CD14-positive monocyte (primary cell): ENCODE measurements around the gene BRD3OS. TPM values are rescaled to one million over a fixed set of nuclear protein-coding genes. Genes with fewer than 3 reads are reported as not detected.

Experiments used
- DNase-seq, 3 donors: peaks; one replicate each; pipeline ENCODE4 v3.0.0-alpha.2; 2011 to 2022
- H2AFZ ChIP-seq: 2 replicates; pipeline ENCODE4 v1.6.0; 2012; ENCODE audit warnings: mild to moderate bottlenecking, low read depth, low read length, inconsistent platforms; ENCODE audit not compliant: insufficient read depth, poor library complexity, severe bottlenecking
- H3K27ac ChIP-seq, 2 donors: 1 replicate in 1 of 2; 2 replicates in 1 of 2; pipeline ENCODE4 v1.5.1; 2012 to 2013; ENCODE audit warnings: low read length in 2 of 2, control low read depth in 1 of 2, inconsistent platforms in 1 of 2, low read depth in 1 of 2, mild to moderate bottlenecking in 1 of 2
- H3K27me3 ChIP-seq, 2 donors: one replicate each; pipeline versions ENCODE4 v1.6.0 to v1.6.1; 2011 to 2013; ENCODE audit warnings: low read length in 2 of 2; ENCODE audit not compliant: control insufficient read depth in 2 of 2, insufficient read depth in 2 of 2
- H3K36me3 ChIP-seq, 2 donors: replicated peaks in 1 of 2; 1 replicate in 1 of 2; 2 replicates in 1 of 2; pipeline versions ENCODE4 v1.5.1 to v1.6.1; 2012 to 2013; ENCODE audit warnings: low read length in 2 of 2, control low read depth in 1 of 2, inconsistent platforms in 1 of 2, mild to moderate bottlenecking in 1 of 2; ENCODE audit not compliant: insufficient read depth in 2 of 2, control insufficient read depth in 1 of 2
- H3K4me1 ChIP-seq, 2 donors: 1 replicate in 1 of 2; 2 replicates in 1 of 2; pipeline versions ENCODE4 v1.5.1 to v1.6.1; 2012 to 2013; ENCODE audit warnings: low read length in 2 of 2, control low read depth in 1 of 2, inconsistent platforms in 1 of 2, mild to moderate bottlenecking in 1 of 2, moderate library complexity in 1 of 2; ENCODE audit not compliant: insufficient read depth in 2 of 2, control insufficient read depth in 1 of 2
- H3K4me2 ChIP-seq: replicated peaks from 2 replicates; pipeline ENCODE3; 2012; ENCODE audit warnings: low read length, moderate library complexity, mild to moderate bottlenecking; ENCODE audit not compliant: poor library complexity, severe bottlenecking; ENCODE audit errors: extremely low read depth
- H3K4me3 ChIP-seq, 3 experiments: fragments of 200-600 bp in 1 of 3; sonication (generic) in 1 of 3; replicated peaks in 1 of 3; 1 replicate in 2 of 3; 2 replicates in 1 of 3; pipeline ENCODE4 v1.5.1; 2011 to 2013; ENCODE audit warnings: low read length in 3 of 3, mild to moderate bottlenecking in 3 of 3, control low read depth in 2 of 3, low read depth in 2 of 3, inconsistent platforms in 1 of 3, moderate library complexity in 1 of 3
- H3K79me2 ChIP-seq: 2 replicates; pipeline ENCODE4 v1.6.0; 2012; ENCODE audit warnings: mild to moderate bottlenecking, control low read depth, inconsistent platforms, low read length, moderate library complexity; ENCODE audit not compliant: insufficient read depth
- H3K9ac ChIP-seq: 2 replicates; pipeline ENCODE4 v1.6.0; 2017; ENCODE audit warnings: low read length, mild to moderate bottlenecking; ENCODE audit not compliant: insufficient read depth, poor library complexity, severe bottlenecking
- H3K9me3 ChIP-seq, 2 donors: replicated peaks in 1 of 2; 1 replicate in 1 of 2; 2 replicates in 1 of 2; pipeline versions ENCODE4 v1.5.1 to v1.6.1; 2012 to 2013; ENCODE audit warnings: low read length in 2 of 2, control low read depth in 1 of 2; ENCODE audit not compliant: control insufficient read depth in 1 of 2, insufficient read depth in 1 of 2
- H4K20me1 ChIP-seq: 2 replicates; pipeline ENCODE4 v1.6.0; 2012; ENCODE audit warnings: mild to moderate bottlenecking, low read length, control low read depth, moderate library complexity; ENCODE audit not compliant: insufficient read depth
- H3K27ac Mint-ChIP-seq, 7 donors: one replicate each; pipeline ENCODE4 v1.8.0; 2020; ENCODE audit warnings: mild to moderate bottlenecking in 7 of 7, mixed read lengths in 7 of 7, moderate library complexity in 6 of 7, inconsistent platforms in 2 of 7
- H3K27me3 Mint-ChIP-seq, 3 donors: one replicate each; pipeline ENCODE4 v1.8.0; 2021 to 2022; ENCODE audit warnings: low read depth in 3 of 3, mild to moderate bottlenecking in 3 of 3, mixed read lengths in 3 of 3, moderate library complexity in 3 of 3, inconsistent platforms in 1 of 3
- H3K36me3 Mint-ChIP-seq, 2 donors: one replicate each; pipeline ENCODE4 v1.8.0; 2020; ENCODE audit warnings: mixed read lengths in 2 of 2, inconsistent platforms in 1 of 2, mild to moderate bottlenecking in 1 of 2
- H3K4me1 Mint-ChIP-seq: one replicate; pipeline ENCODE4 v1.8.0; 2020; ENCODE audit warnings: mild to moderate bottlenecking, mixed read lengths
- H3K4me3 Mint-ChIP-seq, 2 donors: one replicate each; pipeline ENCODE4 v1.8.0; 2020; ENCODE audit warnings: mild to moderate bottlenecking in 2 of 2, mixed read lengths in 2 of 2, moderate library complexity in 1 of 2
- H3K9me3 Mint-ChIP-seq, 7 donors: one replicate each; pipeline ENCODE4 v1.8.0; 2020 to 2022; ENCODE audit warnings: mixed read lengths in 7 of 7, mild to moderate bottlenecking in 6 of 7, moderate library complexity in 6 of 7, inconsistent platforms in 2 of 7
- WGBS: methylation state at CpG from one replicate; pipeline ENCODE4 v1.1.5; 2013; ENCODE audit warnings: missing lambda C conversion rate; ENCODE audit not compliant: insufficient coverage; 5-methylcytosine and 5-hydroxymethylcytosine counted together
- intact Hi-C, 2 donors: fragments of 100-400 bp; cut with micrococcal nuclease; formaldehyde crosslinking; loops; one replicate each; pipeline versions ENCODE4 v1.15.0 to v1.15.1; 2023
- polyA plus RNA-seq, 3 donors: library from polyadenylated mRNA; depleted of rRNA in 1 of 3; unstranded in 2 of 3; stranded (reverse) in 1 of 3; fragments of 300-500 nt in 2 of 3; fragments of >200 nt in 1 of 3; fragmentation: Illumina TruSeq in 2 of 3; gene quantifications; 1 replicate in 2 of 3; 2 replicates in 1 of 3; pipeline ENCODE4 v1.2.3, GENCODE V29; 2012 to 2021
- TF ChIP-seq, protein P1 (sequence below): fragments of 200-600 bp; IDR thresholded peaks from one replicate; pipeline ENCODE4 v1.8.0; 2022; ENCODE audit warnings: antibody characterized with exemption, mild to moderate bottlenecking

Gene BRD3OS
- polyA plus RNA-seq, 3 donors: 2.9 to 6.8 (median 6.6) TPM

DNA sequence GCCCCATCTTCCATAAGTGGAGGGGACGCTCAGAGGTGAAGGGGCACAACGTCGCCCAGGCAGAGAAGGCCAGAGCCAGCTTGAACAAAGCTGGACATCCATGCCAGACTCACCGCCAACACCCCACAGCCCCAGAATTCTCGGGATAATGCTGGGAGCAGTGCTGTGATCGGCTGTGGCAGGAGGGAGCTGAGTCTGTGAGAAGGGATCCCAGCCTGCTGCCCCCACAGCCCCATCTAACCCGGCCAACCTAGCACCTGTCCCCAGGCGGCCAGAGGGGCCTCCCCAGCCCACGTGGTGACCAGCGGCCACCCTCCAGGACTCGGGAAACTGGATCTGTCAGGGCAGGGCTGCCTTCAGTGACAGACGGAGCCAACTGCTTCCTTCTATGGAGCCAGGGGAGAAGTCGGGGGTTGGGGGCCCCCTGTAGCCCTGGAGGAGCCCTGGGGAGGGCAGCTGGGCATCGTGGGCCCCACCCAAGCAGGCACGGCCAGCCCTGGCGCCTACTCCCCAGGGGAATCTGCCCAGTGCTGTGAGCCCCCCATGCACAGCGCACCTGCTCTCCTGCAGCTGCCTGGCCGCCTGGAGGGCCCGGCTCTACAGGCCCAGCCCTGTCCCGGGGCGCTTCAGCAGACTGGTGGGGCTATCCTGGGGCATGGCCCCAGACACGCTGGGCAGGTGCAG lies 36.5 kb downstream of the BRD3OS start:
- Histone ChIP-seq H3K79me2 (peaks cover 93% of the 10 kb centered on the region), H2AFZ (no peak overlapping the region), H3K4me2 (no peak overlapping the region), H3K4me3 (no peak overlapping the region), H4K20me1 (peaks cover 100% of the 10 kb centered on the region), H3K27me3 (no peaks in the 10 kb centered on the region), H3K9me3 (no peaks in the 10 kb centered on the region), H3K9ac (peak overlapping the region; percentile 1), H3K27ac (no peak overlapping the region), H3K36me3 (peaks cover 0 to 6% of the 10 kb centered on the region in 2 donors), H3K4me1 (peaks cover 83 to 91% of the 10 kb centered on the region in 2 donors)
- intact Hi-C loops: loop anchor here (10.0 kb wide), 2 partner anchors 263 to 863 kb away; partner anchors contain the start of gene RXRA (in 1 of the 2)
- H3K9me3 Mint-ChIP-seq: no peaks in the 10 kb centered on the region
- peak in 1 of 3 donors; percentile 2 for DNase-seq
- TF ChIP-seq, protein P1, sequence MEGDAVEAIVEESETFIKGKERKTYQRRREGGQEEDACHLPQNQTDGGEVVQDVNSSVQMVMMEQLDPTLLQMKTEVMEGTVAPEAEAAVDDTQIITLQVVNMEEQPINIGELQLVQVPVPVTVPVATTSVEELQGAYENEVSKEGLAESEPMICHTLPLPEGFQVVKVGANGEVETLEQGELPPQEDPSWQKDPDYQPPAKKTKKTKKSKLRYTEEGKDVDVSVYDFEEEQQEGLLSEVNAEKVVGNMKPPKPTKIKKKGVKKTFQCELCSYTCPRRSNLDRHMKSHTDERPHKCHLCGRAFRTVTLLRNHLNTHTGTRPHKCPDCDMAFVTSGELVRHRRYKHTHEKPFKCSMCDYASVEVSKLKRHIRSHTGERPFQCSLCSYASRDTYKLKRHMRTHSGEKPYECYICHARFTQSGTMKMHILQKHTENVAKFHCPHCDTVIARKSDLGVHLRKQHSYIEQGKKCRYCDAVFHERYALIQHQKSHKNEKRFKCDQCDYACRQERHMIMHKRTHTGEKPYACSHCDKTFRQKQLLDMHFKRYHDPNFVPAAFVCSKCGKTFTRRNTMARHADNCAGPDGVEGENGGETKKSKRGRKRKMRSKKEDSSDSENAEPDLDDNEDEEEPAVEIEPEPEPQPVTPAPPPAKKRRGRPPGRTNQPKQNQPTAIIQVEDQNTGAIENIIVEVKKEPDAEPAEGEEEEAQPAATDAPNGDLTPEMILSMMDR: no peak
- peaks cover 0 to 4% (median 3%) of the 10 kb centered on the region in 3 donors for H3K27me3 Mint-ChIP-seq
- H3K36me3 Mint-ChIP-seq: peaks cover 23 to 34% of the 10 kb centered on the region in 2 donors
- peak overlapping the region in 1 of 7 donors; percentile 25 for H3K27ac Mint-ChIP-seq
- H3K4me1 Mint-ChIP-seq: peaks cover 82% of the 10 kb centered on the region
- peak overlapping the region in 1 of 2 donors; percentile 59 for H3K4me3 Mint-ChIP-seq
- WGBS: 62% methylated on average over 18 of the region's 22 CpGs

DNA sequence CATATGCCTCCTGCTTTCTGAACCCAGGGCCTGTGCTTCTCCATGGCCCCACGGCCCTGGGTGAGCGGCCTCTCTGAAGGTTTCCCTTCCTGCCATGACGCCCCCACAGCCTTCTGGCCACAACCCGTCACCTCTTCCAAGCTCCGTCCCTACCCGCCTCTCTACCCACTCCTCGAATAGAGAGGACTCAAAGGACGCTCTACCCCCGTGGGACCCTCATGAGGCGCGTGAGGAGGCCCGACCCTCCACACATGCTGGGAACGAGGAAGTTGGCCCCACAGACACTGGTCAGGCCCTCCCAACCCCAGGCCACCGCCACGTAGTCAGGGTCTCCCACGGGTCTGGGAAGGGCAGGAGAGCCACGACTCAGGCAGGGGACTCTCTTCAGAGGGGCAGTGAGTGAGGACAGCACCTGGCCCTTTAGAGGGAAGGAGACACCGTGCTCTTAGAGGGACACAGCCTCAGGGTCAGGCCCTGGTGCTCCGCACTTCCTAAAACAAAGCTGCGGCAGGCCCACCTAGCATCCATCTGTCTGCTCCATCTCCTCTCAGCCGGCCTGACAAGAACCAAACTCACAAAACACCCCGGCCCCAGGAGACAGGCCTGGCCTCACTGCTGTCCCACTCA lies 37.3 kb downstream of the BRD3OS start:
- TF ChIP-seq, protein P1: no peak
- Mint-ChIP-seq H3K36me3 (peaks cover 16 to 26% of the 10 kb centered on the region in 2 donors), H3K27me3 (peaks cover 0 to 3% (median 2%) of the 10 kb centered on the region in 3 donors), H3K4me1 (peaks cover 79% of the 10 kb centered on the region), H3K4me3 (peak overlapping the region in 1 of 2 donors; percentile 59), H3K9me3 (no peaks in the 10 kb centered on the region), H3K27ac (peak overlapping the region in 4 of 7 donors; percentile 9 to 70 (median 44))
- Histone ChIP-seq H3K79me2 (peaks cover 91% of the 10 kb centered on the region), H3K4me2 (no peak overlapping the region), H3K9me3 (no peaks in the 10 kb centered on the region), H3K27me3 (no peaks in the 10 kb centered on the region), H3K27ac (no peak overlapping the region), H3K36me3 (no peaks in the 10 kb centered on the region), H3K9ac (no peak overlapping the region), H2AFZ (no peak overlapping the region), H4K20me1 (peaks cover 95% of the 10 kb centered on the region), H3K4me3 (no peak overlapping the region), H3K4me1 (peaks cover 83 to 88% of the 10 kb centered on the region in 2 donors)
- peak in 1 of 3 donors; percentile 5 for DNase-seq
- intact Hi-C loops: loop anchor here (10.0 kb wide), 2 partner anchors 262 to 862 kb away; partner anchors contain the start of gene RXRA (in 1 of the 2)
- WGBS: 44% methylated on average over 18 of the region's 22 CpGs
